GM15510 (cell line): ENCODE data around the gene UBASH3B.

Experiments used
- POLR2A ChIP-seq: IDR thresholded peaks from 3 replicates; pipeline ENCODE4 v1.6.1; 2011; ENCODE audit warnings: borderline replicate concordance; ENCODE audit not compliant: insufficient read length; ENCODE audit errors: extremely low read depth

UBASH3B gene, protein sequence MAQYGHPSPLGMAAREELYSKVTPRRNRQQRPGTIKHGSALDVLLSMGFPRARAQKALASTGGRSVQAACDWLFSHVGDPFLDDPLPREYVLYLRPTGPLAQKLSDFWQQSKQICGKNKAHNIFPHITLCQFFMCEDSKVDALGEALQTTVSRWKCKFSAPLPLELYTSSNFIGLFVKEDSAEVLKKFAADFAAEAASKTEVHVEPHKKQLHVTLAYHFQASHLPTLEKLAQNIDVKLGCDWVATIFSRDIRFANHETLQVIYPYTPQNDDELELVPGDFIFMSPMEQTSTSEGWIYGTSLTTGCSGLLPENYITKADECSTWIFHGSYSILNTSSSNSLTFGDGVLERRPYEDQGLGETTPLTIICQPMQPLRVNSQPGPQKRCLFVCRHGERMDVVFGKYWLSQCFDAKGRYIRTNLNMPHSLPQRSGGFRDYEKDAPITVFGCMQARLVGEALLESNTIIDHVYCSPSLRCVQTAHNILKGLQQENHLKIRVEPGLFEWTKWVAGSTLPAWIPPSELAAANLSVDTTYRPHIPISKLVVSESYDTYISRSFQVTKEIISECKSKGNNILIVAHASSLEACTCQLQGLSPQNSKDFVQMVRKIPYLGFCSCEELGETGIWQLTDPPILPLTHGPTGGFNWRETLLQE

DNA sequence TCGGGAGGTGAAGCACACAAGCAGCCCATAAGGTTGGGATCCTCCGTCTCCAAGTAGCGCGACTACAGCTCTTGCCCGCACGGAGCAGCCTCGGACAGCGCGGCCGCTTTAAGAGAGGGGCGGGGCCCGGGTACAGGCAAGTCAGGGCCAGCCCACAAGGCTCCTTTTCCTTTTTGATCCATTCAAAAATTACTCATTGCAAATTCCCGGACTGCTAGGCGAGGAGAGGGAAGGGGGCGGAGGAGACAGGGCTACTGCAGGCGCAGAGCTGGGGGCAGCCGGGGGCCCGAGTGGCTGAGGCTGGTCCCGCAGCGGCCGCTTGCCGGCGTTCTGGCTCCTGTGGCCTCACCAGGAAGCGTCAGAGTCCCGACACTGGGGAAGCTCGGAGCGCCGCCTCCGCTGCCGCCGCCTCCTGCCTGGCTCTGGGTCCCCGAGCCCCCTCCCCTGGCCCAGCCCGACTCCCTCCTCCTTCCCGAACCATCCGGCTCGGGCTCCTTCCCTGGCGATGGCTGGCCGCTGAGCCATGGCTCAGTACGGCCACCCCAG is at the start of gene UBASH3B:
Gene UBASH3B, plus strand, starts transcription at position 196 of the 546 bp plus-strand sequence. Its CDS starts 328 bp downstream, at position 524.
- TF ChIP-seq POLR2A = no peak

DNA sequence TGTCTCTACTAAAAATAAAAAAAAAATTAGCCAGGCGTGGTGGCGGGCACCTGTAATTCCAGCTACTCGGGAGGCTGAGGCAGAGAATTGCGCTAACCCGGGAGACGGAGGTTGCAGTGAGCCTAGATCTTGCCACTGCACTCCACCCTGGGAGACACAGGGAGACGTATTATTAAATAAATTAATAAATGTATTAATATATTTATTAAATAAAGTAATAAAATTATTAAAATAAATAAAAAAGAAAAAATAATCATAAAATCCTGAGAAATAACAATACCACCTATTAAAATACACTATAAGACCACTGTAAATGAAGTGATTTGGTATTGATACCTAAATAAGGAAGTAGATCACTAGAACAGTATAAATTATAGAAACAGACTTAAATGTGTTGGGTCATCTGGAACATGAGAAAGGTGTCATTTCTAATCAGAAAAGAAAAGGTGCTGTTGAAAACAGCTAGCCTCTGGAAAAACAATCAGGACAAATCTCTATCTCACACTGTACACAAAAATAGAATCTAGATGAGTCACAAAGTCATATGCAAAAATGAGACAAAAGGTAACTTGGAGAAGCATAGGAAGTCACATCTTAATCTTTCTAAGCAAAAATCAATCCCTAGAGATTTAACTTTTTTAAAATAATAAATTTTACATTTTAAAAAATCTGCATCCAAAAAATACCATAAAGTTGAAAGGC is 43.2 kb upstream of the UBASH3B start:
- TF ChIP-seq POLR2A = no peak

DNA sequence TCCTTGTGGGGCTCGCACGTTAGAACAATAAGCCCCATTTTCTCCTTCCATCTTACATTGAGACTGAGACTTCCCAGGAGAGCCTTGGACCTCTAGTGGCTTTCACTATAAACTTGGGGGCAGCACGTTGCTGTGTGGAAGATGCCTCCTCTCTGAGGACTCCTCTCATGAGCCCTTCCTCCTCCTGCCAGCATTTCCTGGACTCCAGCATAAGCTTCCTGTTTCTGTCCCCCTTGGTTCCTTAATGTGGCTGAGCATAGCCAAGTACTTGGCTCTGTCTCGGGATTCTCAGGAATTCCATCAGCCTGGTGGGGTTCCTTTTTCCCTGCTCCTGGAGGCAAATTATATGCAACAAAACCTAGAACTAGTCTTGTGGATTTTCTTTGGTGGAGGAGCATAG is 38.8 kb upstream of the UBASH3B start:
- no peak for TF ChIP-seq POLR2A

DNA sequence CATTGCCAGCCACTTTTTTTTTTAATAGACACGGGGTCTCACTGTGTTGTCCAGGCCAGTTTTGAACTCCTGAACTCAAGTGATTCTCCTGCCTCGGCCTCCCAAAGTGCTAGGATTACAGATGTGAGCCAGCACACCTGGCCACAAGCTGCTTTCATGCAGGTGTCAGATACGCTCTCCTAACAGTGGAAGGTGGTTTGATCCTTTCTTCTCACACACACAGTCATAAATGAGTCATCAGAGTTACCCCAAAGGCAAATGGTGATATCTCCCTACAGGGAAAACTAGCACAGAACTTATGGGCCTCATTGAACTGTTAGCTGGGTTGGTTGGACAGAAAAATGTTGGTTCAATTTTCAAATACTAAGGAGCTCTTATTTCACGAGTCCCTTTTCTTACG is 38.2 kb upstream of the UBASH3B start:
- TF ChIP-seq POLR2A = no peak

DNA sequence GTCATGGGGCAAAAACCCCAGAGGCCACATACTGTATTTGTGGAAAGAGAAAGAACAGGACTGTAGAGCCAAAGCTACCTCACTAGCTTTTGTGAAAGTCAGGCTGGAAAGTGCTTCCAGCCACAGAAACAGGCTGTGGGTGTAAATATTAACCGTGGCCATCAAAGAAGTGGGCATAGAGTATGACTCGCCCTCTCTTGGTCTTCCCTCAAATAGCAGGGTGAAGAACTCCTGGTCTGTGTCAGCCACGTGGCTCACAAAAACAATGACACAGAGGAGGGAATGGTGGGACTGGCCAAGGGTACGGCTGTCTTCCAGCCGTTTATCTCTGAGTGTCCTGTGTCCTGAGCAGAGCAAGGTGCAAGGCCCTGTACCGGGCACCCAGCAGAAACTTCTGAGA is 37.6 kb upstream of the UBASH3B start:
- no peak for TF ChIP-seq POLR2A

DNA sequence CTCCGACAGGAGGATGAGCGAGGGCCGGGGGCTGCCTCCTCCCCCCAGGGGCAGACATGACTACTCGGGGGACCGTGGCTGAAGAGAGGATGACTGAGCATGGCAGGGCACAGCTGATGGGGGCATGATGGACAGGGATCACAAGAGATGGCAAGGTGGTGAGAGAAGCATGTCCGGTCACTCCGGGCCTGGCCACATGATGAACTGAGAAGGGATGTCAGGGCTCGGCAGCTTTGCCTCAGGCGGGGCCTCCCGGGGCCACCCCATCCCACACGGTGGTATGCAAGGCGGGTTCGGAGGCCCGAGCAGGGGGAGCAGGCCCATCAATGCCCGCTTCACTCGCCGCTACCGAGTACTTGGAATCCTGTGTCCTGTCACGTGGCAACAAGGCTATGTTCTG is 36.6 kb upstream of the UBASH3B start:
- TF ChIP-seq POLR2A = no peak

DNA sequence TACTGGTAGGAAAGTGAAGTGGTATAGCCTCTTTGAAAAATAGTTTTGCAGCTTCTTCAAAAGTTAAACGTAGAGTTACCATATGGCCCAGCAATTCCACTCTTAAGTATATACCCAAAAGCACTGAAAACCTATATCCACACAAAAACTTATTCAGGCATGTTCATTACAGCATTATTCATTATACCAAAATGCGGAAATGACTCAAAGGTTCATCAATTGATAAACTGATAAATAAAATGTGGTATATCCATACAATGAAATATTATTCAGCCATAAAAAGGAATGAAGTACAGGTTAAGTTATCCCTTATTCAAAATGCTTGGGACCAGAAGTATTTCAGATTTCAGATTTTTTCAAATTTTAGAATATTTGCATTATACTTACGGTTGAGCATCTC is 35.8 kb upstream of the UBASH3B start:
- no peak for TF ChIP-seq POLR2A

DNA sequence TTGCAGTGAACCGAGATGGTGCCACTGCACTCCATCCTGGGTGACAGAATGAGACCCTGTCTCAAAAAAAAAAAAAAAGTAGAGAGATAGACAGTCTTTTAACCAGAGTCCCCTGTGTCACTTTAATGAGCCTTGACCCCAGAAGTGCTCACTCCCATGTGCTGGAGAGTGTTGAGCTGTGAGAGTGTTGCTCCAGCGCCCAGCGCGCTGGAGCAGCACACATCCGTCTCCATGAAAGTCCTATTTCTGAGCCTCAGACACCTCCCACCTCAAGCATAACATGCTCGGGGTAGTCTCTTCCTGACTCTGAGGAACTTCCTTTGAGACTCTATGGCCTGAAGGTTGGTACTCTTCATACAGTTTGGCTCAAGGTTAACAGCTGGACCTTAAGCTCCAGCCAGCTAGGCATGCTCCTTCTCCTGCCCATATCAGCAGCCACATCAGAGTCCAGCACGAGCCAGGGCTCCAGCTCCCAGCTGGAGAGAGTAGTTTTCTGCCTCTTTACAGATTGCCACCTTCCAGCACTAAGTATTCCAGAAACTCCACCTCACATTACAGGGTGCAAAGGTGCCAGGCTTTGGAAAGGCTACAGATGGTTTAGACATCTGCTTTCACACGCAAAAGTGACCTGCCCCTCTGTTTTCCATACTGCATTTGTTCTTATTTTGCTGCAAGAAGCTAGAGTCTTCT is 29.4 kb upstream of the UBASH3B start:
- TF ChIP-seq POLR2A = no peak

DNA sequence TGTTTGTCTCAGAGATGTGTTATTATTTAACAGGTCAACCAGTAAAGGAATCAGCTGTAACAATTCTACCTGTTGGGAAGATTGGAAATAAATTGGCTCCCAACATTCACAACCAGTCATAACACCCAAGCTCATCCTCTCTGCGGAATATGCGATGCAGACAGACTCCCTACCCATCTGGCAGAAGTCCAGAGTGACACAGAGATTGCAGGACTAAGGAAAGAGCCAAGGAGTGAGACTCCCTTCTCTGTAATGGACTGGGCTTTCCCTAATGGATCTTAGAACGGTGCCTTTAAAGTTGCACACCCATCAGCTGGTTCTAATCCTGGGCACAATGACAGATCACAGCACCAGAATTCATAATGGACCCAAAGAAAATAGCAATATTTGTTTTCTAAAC is 27.8 kb upstream of the UBASH3B start:
- TF ChIP-seq POLR2A = no peak

DNA sequence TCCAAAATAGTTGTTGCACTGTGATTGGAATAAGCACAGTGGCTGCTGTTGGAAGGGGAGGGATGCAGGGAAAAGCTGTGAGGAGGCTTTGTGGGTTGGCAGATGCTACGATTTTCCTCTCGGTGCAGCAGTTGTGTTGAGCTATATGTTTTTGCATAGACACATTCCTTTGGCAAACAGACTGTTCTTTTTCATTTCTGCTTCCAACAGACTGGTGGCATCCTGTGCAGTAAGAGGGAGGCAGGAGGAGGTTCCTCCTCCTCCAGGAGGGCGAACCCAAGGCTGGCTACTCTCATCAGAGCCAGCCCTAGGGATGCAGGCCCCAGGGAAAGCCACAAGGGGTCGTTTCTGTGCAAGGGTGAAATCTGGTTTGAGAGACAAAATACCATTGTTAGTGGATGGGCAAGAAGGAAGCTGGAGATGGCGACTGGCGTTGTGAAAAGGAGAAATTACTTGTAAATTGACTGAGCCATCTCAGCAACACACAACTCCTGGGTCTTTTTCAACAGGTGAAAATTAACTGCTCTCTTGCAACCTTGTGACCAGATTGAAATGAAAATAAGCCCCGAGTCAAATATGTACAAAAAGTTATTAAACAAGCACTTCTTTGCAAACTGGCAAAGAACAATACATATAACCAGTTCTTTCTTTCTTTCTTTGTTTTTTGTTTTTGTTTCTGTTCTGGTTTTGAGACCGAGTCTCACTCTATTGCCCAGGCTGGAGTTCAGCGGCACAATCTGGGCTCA is 26.5 kb upstream of the UBASH3B start:
- TF ChIP-seq POLR2A = no peak

DNA sequence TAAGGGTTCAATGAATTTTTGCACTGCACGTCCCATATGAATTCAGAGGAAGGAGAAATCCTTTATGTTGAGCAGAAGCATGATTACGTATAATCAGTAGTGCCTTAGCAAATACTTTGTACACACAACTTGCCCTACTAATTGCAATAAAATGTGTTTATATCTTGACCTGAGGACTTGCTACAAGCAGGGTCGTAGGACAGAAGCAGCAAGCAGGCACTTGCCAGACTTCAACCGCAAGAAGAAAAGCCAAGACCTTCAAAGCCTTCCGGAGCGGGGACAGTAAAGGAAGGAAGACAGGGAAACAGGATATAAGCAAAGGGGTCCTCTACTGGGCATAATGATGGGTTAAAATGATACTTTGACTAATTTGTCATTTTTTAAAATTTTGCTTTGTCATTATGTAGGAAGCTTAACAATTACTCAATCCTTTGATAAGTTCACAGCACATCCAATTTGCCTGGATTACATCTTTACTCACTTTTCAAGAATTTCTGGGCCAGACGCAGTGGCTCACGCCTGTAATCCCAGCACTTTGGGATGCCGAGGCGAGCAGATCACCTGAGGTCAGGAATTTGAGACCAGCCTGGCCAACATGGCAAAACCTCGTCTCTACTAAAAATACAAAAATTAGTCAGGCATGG is 23.2 kb upstream of the UBASH3B start:
- TF ChIP-seq POLR2A = no peak

DNA sequence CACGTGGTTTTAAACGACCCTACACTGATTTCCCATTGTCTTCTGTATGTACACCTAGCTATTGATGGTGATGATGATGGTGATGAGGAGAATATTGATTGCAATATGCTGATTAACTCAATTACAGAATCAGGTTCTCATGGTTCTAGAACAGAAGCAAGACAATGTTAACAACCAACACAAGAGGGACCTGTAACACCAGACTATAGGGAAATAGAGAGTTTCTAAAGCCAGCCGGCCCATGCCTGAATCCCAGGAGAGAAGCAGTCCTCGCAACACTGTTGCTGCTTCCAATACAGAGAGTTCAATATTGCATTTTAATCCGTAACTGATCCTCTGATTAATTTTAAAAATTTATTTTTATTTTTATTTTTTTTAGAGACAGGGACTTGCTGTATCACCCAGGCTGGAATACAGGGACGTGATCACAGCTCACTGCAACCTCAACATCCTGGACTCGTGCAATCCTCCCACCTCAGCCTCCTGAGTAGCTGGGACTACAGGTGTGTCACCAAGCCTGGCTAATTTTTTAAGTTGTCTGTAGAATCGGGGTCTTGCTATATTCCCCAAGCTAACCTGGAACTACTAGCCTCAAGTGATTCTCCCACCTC is 22.2 kb upstream of the UBASH3B start:
- no peak for TF ChIP-seq POLR2A

DNA sequence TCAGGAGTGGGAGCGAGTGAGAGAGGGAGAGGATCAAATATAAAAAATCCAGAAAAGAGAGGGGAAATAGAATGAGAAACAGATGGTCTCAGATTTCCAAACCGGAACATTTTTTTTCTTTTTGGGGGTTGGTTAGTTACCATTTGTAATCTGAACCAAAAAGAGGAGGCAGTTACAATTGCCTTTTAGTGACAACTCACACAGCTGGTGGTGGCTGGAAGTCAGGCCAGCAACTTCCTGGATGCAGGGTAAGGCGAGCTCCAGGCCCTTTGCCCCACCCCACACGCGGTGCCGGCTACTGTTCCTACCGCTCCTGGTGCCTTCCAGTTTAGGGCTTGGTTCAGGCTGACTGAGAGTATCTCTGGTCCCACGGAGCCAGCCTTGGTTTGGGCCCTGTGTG is 21.0 kb upstream of the UBASH3B start:
- TF ChIP-seq POLR2A = no peak
